Forelimb muscle (tissue), 1 donor: ENCODE data around the gene SPATA13. TPM values are rescaled to one million over a fixed set of nuclear protein-coding genes. Genes with fewer than 3 reads are reported as not detected.

ENCODE experiments used
- DNase-seq: peaks from one replicate; pipeline ENCODE4 v3.0.0-alpha.2; 2013; ENCODE audit warnings: low read depth
- polyA plus RNA-seq: library from polyadenylated mRNA; unstranded; fragments of 120-200 nt; gene quantifications from one replicate; pipeline ENCODE4 v1.2.1, GENCODE V29; 2013; ENCODE audit not compliant: insufficient read length

SPATA13 gene
- polyA plus RNA-seq, 1 donor: 3.4 TPM

GRCh38 chr13:24167666-24168391, 7.3 kb downstream of the SPATA13 start:
- DNase-seq: no peak

GRCh38 chr13:24168392-24168750, 7.9 kb downstream of the SPATA13 start:
- no peak for DNase-seq

DNA sequence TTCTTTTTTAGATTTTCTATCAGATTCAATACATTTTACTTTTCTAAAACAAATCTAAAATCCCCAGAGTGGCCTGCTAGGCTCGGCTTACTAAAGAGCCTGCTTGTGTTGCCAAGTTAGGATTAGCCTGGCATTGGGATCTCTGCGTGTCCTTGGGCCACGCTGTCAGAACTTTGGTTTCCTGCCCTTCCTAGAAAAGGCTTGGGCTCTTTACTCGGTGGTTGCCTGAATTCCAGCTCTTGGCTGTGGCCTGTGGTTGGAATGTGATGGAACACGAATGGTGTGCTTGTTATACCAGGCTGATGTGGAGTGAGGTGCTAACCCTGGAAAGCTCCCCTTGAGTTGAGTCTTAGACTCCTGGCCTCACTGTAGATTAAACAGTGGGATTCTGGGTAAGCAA, 8.5 kb downstream of the SPATA13 start:
- no peak for DNase-seq

- no peak for DNase-seq
These were observed 11.6 kb downstream of the SPATA13 start for GRCh38 chr13:24172071-24172470.

DNA sequence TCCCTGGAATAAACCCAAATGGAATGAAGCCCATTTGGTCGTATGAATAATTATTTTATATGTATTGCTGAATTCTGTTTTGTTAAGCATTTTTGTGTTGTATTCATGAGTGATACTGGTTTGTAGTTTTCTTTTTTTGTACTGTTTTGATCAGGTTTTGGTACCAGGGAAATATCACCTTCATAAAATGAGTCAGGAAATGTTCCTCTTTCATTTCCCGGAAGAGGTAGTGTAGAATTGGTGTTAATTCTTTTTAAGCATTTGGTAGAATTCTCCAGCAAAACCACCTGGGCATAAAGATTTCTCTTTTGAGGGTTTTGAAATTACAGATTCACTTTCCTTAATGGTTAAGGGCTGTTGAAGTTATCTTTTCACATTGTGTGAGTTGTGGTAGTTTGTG, 13.3 kb downstream of the SPATA13 start:
- DNase-seq: no peak

- DNase-seq: no peak
These were observed 15.3 kb downstream of the SPATA13 start for GRCh38 chr13:24175847-24176246.

DNA sequence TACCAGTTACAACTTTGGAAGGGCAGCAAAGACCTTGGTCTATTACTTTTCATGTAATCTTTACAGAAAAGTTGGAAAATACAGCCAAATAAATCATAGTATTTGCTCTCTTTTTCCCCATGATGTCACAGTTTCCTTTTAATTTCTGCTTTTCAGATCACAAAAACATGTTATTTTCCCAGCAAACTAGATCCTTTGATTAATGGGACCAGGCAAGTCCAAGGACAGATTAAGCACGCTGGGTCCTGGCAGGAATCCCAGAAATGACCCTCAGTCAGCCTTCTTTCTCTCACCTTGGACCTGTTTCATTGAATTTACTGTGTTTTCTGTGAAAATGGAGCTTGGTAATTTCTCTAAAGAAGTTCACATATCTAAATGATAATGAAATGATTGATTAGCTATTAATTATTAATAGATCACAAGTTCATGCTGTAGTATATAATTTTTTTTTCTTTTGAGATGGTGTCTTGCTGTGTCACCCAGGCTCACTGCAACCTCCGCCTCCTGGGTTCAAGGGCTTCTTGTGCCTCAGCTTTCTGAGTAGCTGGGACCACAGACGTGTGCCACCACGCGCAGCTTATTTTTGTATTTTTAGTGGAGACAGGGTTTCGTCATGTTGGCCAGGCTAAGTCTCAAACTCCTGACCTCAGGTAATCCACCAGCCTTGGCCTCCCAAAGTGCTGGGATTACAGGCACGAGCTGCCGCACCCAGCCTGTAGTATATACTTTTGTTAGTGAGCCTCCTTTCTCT, 16.0 kb downstream of the SPATA13 start:
- DNase-seq: no peak

DNA sequence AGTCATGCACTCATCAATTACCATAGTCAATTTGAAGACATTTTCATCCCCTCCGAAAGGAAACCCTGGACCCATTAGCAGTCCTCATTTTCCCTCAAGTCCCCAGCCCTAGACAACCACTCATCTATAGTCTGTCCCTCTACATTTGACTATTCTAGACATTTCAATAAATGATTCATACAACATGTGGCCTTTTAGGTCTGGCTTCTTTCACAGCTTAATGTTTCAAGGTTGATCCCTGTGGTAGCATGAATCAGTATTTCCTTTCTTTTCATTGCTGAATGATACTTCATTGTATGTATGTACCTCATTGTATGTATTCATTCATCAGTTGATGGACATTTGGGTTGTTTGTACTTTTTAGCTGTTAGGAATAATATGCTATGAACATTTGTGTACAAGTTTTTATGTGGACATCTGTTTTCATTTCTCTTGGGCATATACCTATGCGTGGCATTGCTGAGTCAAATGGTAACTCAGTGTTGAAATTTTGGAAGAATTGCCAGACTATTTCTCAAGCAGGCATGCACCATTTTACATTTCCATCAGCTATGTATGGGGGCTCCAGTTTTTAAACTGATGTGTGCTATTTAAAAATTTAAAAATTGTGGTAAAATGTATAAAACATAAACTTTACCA, 18.4 kb downstream of the SPATA13 start:
- no peak for DNase-seq

DNA sequence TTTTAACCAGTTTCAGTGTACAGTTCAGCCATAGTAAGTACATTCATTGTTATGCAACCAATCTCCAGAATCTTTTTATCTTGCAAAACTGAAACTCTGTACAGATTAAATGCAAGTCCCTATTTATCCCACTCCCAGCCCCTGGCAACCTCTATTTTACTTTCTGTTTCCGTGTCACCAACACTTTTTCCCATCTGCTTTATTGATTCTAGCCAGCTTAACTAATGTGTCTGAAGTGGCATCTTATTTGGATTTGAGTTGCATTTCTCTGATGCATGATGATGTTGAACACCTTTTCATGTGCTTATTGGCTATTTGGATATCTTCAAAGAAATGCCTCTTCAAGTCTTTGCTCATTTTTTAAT, 18.9 kb downstream of the SPATA13 start:
- DNase-seq: no peak

- no peak for DNase-seq
These were observed 20.3 kb downstream of the SPATA13 start for GRCh38 chr13:24180750-24181377.

- DNase-seq: no peak
These were observed 21.6 kb downstream of the SPATA13 start for GRCh38 chr13:24181991-24182702.

DNA sequence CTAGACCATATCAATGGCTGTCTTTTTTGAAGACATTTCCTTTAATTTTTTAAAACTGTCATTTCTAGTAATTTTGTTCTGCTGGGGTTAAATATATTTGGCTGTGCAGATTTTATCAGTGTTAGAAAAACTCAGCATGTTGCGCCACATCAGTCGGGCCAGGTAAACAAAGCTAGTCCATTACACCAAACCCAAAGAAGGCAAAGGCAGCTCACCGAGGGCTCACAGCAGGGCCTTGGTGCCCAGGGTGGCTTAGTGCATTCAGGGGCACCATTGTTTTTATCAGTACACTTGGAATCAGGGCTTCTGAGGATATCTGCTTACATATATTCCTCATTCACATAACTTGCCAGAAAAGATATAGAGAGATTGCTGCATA, 22.2 kb downstream of the SPATA13 start:
- no peak for DNase-seq

- no peak for DNase-seq
These were observed 23.2 kb downstream of the SPATA13 start for GRCh38 chr13:24183741-24184182.

DNA sequence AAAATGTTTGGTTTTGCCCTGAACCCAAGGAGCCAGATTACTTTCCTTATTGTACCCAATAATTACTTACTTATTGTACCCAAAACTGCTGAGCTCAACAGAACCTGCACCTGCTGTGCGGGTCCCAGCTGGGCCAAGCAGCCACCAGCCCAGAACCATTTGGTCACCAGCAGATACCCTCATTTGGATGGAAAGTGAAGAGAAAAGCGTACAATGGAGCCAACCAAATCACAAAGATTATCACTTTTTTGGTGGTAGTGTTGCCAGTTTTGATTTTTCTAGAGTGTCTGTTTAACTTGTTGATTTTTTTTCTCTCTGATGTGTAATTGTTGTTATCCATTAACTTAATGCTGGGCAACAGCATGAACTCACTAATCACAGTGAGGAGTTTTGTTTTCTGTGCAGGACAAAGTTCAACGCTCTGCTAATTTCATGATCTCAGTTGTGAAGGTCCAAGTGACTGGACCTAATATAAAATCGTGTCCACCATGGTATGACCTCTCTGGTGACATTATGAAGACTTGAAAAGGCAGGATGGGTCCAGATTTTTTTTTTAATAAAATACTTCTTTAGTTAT, 23.8 kb downstream of the SPATA13 start:
- DNase-seq: no peak

DNA sequence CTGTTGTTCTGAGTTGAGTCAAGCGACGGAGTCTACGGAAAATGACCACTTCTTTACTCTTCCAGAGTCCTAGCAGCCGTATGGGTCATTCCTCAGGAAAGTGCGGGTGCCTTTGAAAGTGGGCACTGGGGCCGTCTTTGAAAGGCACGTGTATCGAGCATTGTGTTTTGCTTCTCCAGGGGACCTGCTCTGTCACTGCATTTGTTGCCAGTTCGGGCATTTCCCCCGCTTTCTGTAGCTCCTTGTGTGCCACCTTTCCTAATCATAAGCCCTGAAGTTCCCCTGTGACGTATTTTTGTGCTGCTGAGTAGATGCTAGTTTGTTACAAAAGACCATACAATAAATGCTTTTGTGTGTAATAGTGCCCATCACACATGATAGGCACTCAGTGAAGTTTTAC, 24.4 kb downstream of the SPATA13 start:
- no peak for DNase-seq

DNA sequence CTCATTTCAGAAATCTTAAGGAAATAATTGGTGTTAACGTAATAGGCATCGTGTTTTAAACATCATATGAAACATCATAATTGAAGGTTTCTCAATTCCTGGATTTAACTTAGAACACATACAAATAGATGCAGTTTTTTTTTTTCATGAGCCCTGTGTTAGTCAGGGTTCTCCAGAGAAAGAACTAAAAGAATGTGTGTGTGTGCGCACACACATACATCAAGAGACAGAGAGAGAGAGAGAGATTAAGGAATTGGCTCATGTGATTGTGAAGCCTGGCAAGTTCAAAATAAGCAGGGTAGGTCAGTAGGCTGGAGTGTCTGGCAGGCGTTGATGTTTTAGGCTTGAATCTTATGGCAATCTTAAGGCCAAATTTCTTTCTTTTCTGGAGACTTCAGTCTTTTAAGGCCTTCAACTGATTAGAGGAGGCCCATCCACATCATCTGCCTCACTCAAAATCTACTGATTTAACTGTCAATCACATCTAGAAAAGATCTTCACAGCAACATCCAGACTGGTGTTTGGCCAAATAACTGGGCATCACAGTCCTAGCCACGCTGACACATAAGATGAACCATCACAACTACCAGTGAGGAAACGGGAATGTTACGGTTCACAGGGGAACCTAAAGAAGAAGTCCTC, 25.2 kb downstream of the SPATA13 start:
- DNase-seq: no peak

GRCh38 chr13:24187185-24187584, 26.7 kb downstream of the SPATA13 start:
- DNase-seq: no peak

GRCh38 chr13:24192057-24192810, 31.7 kb downstream of the SPATA13 start:
- DNase-seq: no peak

- DNase-seq: no peak
These were observed 32.3 kb downstream of the SPATA13 start for GRCh38 chr13:24192811-24193162.

GRCh38 chr13:24194447-24194846, 33.9 kb downstream of the SPATA13 start:
- DNase-seq: no peak
